NCI-H774 (cell line): ENCODE data around the gene EPHA6.

ENCODE experiments used
- DNase-seq: peaks from one replicate; lab custom pipeline; 2025; lab: John Stamatoyannopoulos, UW

EPHA6 gene

GRCh38 chr3:96813820-96814650 is at the start of gene EPHA6:
TSS of gene EPHA6 (plus strand) at chr3:96814594.
- peak; percentile 84 for DNase-seq

- no peak for DNase-seq
Measured at GRCh38 chr3:96776818-96777217, 37.6 kb upstream of the EPHA6 start.

GRCh38 chr3:96779810-96780209 is 34.6 kb upstream of the EPHA6 start:
- DNase-seq, result no peak

GRCh38 chr3:96796101-96796500 is 18.3 kb upstream of the EPHA6 start:
- no peak for DNase-seq

GRCh38 chr3:96803870-96804269 is 10.5 kb upstream of the EPHA6 start:
- DNase-seq, result no peak

GRCh38 chr3:96806341-96806740 is 8.1 kb upstream of the EPHA6 start:
- DNase-seq, result no peak

- DNase-seq, result peak; percentile 84
Measured at GRCh38 chr3:96813134-96813819, 1.1 kb upstream of the EPHA6 start.

- DNase-seq, result no peak
Measured at GRCh38 chr3:96814651-96815567, 515 bp downstream of the EPHA6 start.

- no peak for DNase-seq
Measured at GRCh38 chr3:96831175-96831574, 16.8 kb downstream of the EPHA6 start.

- DNase-seq, result no peak
Measured at GRCh38 chr3:96833301-96833700, 18.9 kb downstream of the EPHA6 start.

GRCh38 chr3:96836153-96836915 is 21.9 kb downstream of the EPHA6 start:
- no peak for DNase-seq

- no peak for DNase-seq
Measured at GRCh38 chr3:96843505-96844203, 29.3 kb downstream of the EPHA6 start.

- no peak for DNase-seq
Measured at GRCh38 chr3:96844204-96844514, 29.8 kb downstream of the EPHA6 start.

- DNase-seq, result no peak
Measured at GRCh38 chr3:96852849-96853248, 38.5 kb downstream of the EPHA6 start.

- no peak for DNase-seq
Measured at GRCh38 chr3:96860882-96861281, 46.5 kb downstream of the EPHA6 start.

- DNase-seq, result peak; percentile 63
Measured at GRCh38 chr3:96863129-96863740, 48.8 kb downstream of the EPHA6 start.

- DNase-seq, result no peak
Measured at GRCh38 chr3:96865605-96866004, 51.2 kb downstream of the EPHA6 start.

GRCh38 chr3:96869316-96869715 is 54.9 kb downstream of the EPHA6 start:
- DNase-seq, result no peak

GRCh38 chr3:96877510-96877909 is 63.1 kb downstream of the EPHA6 start:
- no peak for DNase-seq

- DNase-seq, result no peak
Measured at GRCh38 chr3:96900031-96900430, 85.6 kb downstream of the EPHA6 start.

- DNase-seq, result no peak
Measured at GRCh38 chr3:96900566-96900965, 86.2 kb downstream of the EPHA6 start.
